Stimulated activated CD4-positive, alpha-beta T cell treated with anti-CD3 and anti-CD28 coated beads, Interleukin-1b, Interleukin-23, amount 100 ng/mL, for 24 hours (primary cell): ENCODE measurements around the gene ASTE1.
"Not testable (repeated sequence)": the region's sequence is repeated elsewhere in the genome, so short reads cannot be mapped to it uniquely, and the experiment has no call there.

Source experiments
- DNase-seq, 4 experiments: peaks; one replicate each; pipeline ENCODE4 v3.0.0-alpha.2; 2020; ENCODE audit warnings: low read depth in 4 of 4, low spot score in 1 of 4

Gene ASTE1

GRCh38 chr3:131018970-131019369 lies 7.7 kb downstream of the ASTE1 start:
- no peak for DNase-seq

DNA sequence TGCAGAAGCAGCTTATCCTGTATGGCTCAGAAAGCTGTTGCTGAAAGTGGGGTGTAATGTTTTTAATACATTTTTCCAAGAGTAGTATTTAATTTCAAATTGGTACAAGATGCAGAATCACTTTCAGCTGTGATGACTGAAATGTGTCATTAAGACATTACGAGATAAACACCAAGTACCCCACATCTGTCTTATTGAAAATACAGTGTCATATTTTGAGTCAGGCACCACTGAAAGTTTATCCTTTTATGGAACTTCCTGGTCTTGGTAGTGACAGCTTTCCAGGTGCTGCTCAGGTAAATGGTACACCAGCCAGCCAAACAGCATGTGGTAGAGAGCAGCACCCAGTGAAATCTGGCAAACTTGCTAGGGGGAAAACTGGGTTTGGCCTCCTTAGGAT lies 16.9 kb downstream of the ASTE1 start:
- DNase-seq = no peak

- DNase-seq = no peak
Measured at GRCh38 chr3:131008326-131008725, 18.3 kb downstream of the ASTE1 start.

- no peak for DNase-seq
Measured at GRCh38 chr3:131007782-131008181, 18.8 kb downstream of the ASTE1 start.

- DNase-seq = no peak
Measured at GRCh38 chr3:131007256-131007655, 19.4 kb downstream of the ASTE1 start.

GRCh38 chr3:131004603-131005002 lies 22.0 kb downstream of the ASTE1 start:
- no peak for DNase-seq

DNA sequence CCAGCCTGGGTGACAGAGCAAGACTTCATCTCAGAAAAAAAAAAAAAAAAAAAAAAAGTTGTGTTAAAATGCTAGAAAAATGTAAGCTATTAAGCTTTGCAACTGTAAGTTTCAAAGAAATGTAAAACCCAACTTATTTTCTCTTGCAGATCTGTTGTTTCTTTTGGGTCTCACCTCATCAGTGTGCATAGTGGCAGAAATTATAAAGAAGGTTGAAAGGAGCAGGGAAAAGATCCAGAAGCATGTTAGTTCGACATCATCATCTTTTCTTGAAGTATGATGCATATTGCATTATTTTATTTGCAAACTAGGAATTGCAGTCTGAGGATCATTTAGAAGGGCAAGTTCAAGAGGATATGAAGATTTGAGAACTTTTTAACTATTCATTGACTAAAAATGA lies 25.6 kb downstream of the ASTE1 start:
- no peak for DNase-seq

DNA sequence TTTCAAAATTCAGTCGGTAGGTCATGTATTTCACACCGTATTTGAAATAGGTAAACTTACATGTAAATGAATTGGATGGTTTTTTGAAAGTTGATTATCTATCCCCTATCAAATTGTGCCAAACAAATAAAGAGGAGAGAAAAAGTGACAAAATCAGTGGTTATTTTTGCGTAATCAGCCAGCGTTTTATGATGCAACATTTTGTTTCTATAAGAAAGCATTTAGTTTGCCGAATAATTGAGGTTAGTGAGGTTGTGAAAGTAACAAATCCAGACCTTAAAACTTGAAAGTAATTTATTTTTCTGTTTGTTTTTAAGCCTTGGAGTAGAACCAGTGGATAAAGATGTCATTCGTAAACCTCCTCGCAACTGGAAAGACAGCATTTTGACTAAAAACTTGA lies 29.3 kb downstream of the ASTE1 start:
- no peak for DNase-seq

GRCh38 chr3:130992344-130992743 lies 34.3 kb downstream of the ASTE1 start:
- DNase-seq = no peak

GRCh38 chr3:130991126-130991525 lies 35.5 kb downstream of the ASTE1 start:
- no peak for DNase-seq

DNA sequence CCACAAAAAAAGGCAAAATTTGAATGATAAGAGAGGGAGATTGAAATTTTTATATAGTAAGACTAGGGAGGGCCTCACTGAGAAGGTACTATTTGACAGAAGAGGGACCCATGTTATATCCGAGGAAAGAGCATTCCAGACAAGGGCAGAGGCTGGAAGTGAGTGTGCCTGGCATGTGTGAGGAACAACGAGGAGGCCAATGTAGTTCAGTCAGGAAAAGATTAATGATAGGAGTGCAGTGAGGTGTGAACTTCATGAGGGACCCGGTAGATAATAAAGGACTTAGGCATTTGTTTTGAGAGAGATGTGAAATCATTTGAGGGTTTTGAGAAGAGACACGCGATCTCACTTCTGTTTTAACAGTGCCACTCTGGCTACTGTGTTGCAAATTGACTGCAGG lies 36.3 kb downstream of the ASTE1 start:
- no peak for DNase-seq

- DNase-seq = no peak
Measured at GRCh38 chr3:130981469-130981868, 45.2 kb downstream of the ASTE1 start.

- DNase-seq = no peak
Measured at GRCh38 chr3:130979117-130979516, 47.5 kb downstream of the ASTE1 start.

DNA sequence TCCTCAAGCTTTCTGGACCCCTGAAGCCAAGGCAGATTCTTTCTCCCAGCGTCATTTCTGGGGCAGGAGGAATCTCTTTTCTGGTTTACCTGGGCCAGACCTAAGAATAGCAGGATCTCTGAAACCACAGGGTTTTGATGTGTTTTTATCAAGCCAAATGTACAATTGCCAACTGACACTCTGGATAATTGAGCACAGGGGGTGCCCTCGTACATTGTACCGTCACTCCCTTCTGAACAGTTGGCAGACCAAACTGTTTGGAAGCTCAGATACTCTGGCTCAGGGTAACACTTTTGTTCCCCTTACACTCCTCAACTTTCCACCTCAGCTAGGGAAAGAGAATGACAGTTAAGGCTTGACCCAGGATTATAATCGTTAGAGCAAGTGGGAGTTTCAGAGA lies 49.9 kb downstream of the ASTE1 start:
- no peak for DNase-seq

DNA sequence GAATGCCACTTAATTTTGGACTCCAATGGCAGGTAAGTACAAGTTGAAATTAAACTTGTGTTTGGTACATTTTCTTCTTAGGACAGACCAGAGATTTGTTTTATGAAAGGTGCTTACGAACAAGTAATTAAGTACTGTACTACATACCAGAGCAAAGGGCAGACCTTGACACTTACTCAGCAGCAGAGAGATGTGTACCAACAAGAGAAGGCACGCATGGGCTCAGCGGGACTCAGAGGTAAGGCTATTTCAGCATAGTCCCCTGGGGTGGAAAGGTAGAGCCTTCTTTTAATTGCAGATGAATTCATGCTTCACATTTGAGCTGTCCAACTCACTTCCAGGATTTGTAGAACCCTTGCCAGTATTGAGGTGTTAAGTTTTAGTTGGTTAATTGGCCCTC lies 51.4 kb downstream of the ASTE1 start:
- no peak for DNase-seq

DNA sequence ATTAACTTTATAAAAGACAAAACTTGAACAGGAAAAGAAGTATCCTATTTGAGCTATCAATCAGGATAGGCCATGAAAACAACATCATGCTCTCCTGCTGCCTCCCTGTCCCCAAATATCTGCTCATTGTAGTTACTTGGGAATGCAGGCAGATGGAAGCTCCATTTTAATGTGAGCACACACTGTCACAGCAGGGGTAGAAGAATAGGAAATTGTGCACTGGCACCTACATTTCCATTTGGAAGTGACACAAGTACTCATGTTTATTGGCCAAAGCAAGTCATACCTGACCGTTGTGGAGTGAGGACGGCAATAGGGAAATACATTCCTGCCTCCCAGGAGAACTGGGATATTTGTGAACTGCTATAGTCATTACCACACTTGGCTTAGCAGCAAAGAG lies 52.4 kb downstream of the ASTE1 start:
- no peak for DNase-seq

- no peak for DNase-seq
Measured at GRCh38 chr3:130973406-130973805, 53.2 kb downstream of the ASTE1 start.

- not testable (repeated sequence) for DNase-seq
Measured at GRCh38 chr3:130972592-130972991, 54.0 kb downstream of the ASTE1 start.

DNA sequence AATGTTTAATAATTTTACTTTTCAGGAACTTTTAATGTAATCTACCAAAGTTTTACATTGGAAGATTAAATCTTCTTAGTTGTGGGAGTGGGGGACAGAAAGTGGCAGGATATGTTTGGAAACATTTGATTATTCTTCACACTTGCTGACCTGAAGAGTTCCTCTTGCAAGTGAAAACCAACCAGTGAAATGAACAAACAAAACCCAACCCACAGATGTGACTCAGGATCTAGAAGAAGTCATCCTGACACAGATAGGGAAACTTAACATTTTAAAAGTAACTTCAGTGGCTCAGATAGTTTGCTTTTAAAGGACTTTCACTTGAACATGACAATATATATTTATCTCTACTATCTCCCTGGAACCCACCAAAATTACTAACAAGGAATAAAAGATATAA lies 55.4 kb downstream of the ASTE1 start:
- DNase-seq = no peak

DNA sequence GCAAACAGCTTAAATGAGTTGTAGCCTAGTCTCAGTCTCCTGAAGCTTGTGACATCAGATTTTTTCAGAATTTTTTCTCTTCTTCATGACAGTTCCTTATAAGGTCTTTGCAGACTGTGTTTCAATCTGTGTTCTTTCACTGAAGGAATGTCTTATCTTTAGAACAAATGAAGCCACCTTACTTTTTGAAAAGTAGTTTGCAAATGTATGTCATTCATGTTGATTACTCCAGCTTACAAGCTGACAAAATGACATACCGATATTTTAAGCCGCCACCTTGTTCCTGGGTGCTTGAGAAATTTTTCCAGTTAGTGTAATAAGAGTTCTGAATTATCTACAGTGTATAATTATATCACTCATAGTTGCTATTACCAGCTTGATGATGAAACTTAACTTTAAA lies 57.0 kb downstream of the ASTE1 start:
- no peak for DNase-seq

DNA sequence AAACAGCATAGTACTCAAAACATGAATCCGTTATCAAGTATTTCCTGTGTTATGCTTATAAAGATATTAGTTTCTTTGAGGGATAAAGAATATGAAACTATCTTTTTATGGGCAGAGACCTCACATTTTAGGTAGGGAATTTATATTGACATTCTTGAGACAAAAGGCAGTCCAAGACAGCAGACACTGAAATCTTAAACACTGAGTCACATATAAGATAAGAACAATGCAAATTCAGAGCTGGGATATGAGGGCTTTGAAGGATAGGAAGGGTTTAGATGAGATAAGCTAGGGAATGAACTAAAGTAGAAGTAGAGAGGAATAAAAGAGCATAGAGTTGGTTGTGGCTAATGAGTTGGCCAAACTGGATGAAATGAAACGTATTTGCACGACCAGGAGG lies 58.4 kb downstream of the ASTE1 start:
- DNase-seq = no peak

GRCh38 chr3:130967281-130967680 lies 59.3 kb downstream of the ASTE1 start:
- no peak for DNase-seq

DNA sequence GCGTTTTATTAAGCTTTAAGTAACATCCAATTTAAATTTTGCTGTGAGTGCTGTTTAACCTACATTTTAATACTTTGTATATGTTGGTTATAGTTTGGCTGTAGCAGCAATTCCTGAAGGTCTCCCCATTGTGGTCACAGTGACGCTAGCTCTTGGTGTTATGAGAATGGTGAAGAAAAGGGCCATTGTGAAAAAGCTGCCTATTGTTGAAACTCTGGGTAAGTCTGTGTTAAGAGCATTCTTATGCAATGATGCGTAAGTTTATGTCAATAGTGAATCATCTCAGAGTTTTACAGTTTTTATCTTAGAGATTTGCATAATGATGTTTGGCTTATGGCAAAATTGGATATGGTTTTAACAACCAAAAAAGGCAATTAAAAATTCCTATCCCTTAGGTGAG lies 62.7 kb downstream of the ASTE1 start:
- DNase-seq = no peak
